GM21360 (cell line): ENCODE data around the gene ALKBH4.

Experiments
- ATAC-seq: cut with Tn5 transposase; IDR thresholded peaks from one replicate; pipeline ENCODE4 v1.9.1; 2021; ENCODE audit warnings: mild to moderate bottlenecking, moderate library complexity; ENCODE audit not compliant: unreplicated experiment

The ALKBH4 gene

DNA sequence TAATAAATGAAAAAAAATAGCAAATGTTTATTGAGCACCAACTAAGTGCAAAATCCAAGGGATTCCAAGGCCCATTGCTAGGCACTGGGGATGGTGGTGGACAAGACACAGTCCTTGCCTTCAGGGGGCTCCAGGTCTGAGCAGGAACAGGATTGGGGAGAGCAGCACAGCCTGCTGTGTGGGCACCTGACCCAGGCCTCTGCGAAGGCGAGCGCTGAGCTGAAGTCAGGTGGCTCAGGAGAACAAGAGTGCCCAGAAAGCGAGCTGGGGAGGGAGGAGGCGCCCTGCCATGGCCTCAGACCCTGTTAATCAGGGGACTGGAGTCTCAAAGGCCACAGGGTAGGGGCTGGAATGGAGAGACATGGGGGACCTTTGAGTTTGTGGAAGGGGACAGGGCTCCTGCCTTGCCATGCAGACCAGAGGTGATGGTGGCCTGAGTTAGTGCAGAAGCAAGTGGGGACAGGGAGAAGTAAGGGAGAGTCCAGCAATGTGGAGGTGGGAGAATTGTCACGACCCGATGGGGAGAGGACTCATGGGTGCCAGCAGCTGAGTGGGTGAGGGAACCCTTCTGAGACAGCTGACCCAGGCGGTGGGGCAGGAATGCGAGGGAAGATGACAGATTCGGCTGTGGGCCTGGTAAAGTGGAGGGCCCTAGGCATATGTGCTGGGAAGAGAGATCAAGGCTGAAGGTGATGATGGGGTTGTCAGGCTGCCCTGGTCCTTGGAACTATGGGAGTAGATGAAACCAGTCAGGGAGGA is 35.3 kb downstream of the ALKBH4 start:
- no peak for ATAC-seq

DNA sequence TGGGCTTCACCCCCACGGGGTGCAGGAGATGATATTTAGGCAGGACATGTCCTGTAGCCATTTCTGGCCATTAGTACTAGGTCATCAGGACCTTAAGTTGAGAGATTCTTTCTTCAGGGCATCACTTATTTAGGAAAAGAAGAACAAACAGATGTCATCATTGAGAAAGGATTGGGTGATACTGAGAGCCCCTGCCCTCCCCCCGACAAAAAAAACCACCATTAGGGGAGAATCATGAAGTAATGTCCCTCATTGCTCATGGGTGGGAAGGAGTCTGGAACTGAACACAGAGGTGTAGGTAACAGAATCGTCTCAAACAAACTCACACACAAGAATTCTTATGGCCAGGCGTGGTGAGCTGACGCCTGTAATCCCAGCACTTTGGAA is 37.7 kb downstream of the ALKBH4 start:
- no peak for ATAC-seq

DNA sequence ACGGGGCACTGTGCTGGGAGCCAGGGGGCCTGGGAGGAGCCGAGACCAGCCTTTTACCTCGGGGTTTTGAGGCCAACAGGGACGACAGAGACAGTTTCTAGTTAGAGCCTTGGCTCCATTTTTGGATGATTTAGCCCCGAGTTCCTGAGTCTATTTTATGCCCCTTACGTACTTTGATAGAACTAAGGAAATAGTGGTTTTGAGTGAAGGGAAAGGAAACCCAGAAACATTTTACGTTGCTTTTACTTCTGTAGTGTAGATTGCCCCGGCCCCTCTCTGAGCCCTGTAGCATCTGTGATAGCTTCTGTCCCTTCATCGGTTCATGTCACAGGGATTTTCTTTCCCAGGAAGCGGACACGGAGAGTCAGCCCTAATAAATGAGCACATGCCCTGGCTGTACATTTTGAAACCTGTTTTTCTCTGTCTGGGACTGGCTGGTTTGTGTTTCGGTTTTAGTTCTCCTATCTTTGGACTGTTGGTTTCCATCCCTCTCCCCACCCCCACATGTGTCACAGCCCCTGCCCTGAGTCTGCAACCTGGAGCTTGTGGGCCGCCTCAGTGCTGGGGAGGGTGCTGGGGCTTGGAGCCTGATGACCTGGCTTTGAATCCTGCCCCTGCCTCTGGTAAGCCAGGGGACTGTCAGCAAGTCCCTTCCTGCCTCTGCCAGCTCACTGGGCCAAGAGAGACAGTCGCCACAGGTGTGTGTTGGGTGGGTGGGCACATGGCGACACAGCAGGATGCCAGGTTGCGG is 38.2 kb downstream of the ALKBH4 start:
- ATAC-seq, result peak; percentile 47

DNA sequence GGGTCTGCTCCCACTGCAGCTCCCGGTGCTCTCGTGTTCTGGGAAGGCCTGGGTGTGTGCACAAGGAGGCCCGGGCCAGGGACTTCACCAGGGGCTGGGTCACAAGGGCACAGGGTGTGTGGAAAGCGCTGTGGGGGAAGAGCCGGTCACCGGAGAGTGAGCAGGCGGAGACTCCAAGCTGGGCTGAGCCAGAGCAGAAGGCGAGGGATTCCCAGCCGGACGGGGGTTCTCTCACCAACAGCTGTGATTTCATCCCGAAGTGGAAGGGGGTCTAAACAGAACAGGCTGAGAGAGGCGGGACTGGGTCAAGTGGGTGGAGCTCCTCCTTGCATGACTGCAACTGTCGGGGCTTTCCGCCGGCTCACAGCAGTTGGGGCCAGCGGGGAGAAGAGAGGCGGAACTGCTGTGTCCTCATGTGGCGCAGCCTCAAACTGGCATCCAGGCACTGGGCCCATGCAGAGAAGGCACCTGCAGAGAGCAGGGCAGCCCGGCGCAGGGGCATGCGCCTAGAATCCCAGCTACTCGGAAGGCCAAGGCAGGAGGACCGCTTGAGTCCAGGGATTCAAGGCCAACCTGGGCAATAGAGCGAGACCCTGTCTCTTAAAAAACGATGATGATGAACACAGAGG is 38.9 kb downstream of the ALKBH4 start:
- peak; percentile 65 for ATAC-seq

DNA sequence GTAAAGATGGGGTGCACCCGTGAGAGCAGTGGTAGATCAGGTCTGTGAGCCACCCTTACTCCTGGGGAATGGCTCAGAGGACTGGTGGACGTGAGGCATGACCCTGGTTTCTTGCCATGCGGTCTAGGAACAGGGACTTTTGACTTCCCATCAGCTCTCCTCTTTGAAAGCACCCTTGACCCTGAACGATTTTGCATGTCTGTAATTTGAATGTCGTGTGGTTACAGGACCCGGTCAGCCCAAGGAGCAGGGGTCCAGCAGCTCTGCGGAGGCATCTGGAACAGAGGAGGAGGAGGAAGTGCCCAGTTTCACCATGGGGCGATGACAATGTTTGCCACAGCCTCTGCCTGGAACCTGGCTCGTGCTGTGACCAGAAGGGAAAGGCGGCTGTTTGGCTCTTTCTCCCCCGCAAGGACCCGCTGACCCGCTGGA is 39.9 kb downstream of the ALKBH4 start:
- ATAC-seq, result no peak

DNA sequence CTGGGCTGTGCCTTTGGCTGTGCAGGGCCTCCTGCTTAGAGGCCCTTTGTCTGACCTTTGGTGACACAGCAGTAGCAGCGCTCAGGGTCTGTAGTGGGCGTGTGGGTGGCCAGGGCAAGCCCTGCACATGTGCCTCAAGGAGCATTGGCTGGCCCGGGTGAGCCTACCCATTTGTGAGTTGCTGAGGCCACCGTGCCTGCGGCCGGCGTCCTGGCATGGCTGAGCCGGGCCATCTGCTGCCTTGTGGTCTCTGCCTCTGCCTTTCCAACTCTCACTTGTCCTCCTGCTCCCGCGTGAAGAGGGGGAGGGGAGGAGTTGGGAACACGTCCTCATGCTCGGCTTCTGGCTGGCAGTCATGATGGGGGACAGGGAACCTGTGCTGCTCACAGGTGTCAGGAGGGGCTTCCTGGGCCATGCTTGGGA is 40.5 kb downstream of the ALKBH4 start:
- ATAC-seq, result no peak

DNA sequence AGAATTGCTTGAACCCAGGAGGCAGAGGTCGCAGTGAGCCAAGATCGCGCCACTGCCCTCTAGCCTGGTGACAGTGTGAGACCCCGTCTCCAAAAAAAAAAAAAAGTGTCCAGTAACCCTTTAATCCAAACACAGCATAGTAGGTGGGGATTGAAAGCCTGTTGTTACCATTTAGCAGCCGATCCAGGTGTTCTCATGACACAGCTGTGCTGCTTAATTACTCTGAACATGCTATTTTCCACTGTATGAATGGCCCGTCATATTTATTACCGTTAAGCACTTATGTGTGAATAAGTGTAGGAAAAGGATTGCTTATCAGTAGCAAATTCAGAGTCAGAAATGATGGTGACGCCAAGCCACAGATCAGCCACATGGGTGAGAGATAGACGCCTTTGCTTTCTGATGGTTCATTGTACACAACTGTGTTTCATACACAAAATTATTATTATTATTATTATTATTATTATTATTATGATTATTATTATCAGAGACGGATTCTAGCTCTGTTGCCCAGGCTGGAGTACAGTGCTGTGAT is 42.9 kb downstream of the ALKBH4 start:
- no peak for ATAC-seq

DNA sequence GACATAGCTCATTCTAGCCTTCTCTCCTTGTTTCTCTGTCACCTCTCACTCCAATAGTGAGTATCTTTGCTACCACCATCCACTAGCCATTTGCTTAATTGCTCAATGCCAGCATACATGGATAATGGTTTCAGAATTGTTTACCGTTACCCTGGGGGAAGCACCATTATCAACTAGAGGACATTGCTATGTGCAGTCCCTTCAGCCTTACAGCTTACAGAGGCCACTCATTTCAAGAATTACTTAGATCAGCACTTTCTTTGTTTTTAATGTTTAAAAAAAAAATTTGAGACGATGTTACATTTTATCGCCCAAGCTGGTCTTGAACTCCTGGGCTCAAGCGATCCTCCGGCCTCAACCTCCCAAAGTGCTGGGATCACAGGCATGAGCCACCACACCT is 46.1 kb downstream of the ALKBH4 start:
- no peak for ATAC-seq

DNA sequence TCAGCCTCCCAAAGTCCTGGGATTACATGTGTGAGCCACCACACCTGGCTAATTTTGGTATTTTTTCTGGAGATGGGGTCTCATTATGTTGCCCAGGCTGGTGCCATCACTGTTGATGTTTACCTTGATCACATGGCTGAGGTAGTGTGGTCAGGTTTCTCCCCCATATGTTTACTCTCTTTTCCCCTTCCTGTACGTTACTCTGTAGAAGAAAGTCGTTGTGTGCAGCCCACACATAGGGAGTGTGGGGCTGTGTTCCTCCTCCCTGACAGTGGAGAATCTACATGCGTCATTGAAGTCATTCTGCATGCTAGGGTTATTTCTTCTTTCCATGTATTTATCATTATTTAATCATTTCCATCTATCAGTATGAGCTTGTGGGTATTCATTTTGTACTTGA is 47.6 kb downstream of the ALKBH4 start:
- ATAC-seq, result no peak

DNA sequence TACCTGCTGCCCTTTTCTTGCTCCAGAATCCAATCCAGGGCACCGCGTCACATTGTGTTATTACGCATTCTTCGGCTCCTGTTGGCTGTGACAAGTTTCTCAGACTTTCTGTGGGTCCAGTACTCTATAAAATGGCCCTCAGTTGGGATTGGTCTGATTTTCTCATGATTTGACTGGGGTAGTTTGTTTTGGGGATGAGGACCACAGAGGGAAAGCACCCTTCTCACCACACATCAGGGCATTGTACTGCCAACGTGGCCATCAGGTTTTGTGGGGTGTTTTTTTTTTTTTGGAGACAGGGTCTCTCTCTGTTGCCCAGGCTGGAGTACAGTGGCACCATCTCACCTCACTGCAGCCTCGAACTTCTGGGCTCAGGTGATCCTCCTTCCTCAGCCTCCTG is 48.3 kb downstream of the ALKBH4 start:
- no peak for ATAC-seq

DNA sequence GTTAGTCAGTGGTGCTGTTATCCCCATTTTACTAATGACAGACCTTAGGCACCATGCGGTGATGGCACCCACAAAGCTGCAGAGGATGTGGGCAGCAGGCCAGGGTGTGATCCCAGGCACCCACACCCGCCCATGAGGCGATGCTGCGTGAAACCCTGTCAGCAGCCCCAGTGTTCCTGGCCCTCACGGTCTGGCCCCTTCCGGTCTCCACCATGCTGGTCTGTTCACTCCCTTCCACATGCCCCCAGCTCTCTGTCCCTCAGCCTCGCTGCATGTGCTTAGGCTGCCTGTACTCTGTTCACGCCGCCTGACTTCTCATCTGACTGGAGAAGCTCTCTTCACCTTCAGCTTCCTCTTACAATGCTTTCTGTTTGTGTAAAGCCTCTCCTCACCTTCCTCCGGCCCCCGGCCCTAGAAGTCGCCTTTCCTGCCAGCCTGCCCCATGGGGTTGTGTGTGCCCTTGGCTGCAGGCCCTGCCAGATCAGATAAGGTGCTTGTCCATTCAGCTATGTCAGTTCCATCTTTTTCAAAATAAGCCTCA is 48.9 kb downstream of the ALKBH4 start:
- ATAC-seq, result no peak

DNA sequence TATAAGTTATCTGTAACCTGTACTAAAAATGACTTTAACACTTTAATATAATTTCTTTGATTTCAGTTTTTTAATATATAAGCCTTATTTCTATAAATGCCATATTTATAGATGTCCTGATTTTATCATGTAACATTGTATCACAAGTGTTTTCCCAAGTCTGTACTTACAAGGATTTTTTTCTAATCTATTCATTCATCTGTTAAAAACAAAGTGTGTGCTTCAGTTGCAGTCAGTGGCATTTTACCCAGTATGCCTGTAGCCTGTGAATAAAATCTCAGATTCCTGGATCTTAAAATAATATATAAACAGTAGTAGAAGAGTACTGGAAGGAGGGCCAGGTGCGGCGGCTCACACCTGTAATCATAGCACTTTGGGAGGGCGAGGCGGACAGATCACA is 51.1 kb downstream of the ALKBH4 start:
- no peak for ATAC-seq

DNA sequence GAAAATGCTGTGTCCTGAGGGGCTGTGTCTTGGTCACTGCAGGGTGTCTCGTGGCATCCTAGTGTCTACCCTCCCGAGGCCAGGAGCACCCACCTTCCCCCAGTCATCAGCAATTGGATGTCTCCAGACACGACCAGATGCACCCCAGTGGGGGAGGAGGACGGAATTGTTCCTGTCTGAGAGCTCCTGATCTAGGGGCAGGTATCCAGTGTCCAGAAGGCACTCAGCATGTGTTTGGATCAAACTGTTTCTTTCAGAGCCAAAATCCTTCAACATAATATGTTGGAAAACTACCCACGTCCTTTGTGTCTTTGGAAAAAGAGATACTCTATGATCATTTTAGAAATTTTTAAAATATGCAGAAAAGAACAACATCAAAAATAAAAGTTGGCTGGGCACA is 51.6 kb downstream of the ALKBH4 start:
- no peak for ATAC-seq

DNA sequence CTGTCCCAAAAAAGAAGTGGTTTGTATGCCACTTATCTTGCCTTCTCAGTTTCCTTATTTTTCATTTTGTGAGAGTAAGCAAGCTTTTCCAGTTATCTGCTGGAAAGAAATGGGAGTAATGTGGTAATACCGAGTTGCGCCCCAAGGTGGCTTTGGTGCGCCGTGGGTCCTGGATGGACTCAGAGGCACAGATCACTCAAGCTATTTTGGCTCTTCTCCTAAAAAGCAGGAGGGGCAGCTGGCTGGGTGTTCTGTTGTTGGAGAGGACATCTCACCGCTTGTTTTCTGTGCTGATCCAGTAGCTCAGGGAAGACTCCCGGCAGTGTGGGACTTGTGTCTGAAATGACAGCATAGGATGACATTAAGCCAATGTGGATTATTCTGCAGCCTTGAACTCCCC is 52.1 kb downstream of the ALKBH4 start:
- ATAC-seq, result no peak

DNA sequence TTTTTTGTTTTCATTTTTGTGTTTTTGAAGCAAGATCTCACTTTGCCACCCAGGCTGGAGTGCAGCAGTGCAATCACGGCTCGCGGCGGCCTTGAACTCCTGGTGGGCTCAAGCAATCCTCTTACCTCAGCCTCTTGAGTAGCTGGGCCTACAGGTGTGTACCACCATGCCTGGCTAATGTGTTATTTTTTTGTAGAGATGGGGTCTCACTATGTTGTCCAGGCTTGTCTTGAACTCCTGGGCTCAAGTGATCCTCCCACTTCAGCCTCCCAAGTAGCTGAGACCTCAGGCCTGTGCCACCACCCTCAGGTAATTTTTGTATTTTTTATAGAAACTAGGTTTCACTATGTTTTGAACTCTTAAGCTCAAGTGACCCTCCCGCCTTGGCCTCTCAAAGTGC is 53.7 kb downstream of the ALKBH4 start:
- ATAC-seq, result no peak

DNA sequence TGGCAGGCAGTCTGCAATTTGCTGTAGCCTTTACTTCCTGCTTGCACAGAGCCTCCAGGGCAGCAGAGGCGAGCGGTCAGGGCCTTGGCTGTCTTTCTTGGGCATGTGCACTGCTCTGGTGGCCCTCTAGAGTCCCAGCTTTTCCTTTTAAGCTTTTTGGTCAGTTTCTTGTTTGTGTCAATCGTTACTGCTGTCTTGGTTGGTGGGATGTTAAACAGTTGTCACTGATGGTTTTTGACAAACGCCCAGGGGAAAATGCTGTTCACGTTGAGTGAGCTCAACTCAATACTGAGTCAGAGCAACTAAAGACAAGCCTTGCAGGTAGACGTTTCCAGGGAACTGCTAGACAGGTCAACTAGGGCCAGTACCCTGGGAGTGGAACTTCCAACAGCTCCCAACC is 54.5 kb downstream of the ALKBH4 start:
- ATAC-seq, result no peak

DNA sequence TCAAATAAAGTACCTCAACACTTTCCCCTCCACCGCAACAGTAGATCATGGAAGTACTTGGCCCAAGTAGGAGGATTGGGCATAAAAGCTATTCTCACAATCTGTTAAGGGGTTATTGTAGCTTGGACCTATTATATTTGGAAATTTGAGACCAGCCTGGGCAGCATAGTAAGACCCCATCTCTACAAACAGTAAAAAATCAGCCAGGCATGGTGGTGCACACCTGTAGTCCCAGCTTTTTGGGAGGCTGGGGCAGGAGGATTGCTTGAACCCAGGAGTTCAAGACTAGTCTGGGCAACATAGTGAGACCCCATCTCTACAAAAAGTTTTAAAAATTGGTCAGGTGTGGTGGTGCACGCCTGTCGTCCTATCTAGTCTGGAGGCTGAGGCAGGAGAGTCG is 55.3 kb downstream of the ALKBH4 start:
- no peak for ATAC-seq

DNA sequence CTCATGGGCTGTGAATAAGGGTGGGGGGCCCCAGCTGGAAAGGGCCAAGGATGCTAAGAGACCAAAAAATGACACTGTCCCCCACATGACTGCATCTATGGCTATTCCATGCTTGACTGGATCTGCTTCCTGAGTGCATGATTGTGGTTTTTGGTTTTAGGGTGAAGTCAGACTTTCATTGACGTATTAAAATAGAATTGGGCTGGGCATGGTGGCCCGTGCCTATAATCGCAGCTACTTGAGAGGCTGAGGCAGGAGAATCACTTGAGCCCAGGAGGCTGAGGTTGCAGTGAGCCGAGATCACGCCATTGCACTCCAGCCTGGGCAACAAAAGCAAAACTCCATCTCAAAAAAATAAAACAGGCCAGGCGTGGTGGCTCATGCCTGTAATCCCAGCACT is 56.1 kb downstream of the ALKBH4 start:
- peak; percentile 44 for ATAC-seq

DNA sequence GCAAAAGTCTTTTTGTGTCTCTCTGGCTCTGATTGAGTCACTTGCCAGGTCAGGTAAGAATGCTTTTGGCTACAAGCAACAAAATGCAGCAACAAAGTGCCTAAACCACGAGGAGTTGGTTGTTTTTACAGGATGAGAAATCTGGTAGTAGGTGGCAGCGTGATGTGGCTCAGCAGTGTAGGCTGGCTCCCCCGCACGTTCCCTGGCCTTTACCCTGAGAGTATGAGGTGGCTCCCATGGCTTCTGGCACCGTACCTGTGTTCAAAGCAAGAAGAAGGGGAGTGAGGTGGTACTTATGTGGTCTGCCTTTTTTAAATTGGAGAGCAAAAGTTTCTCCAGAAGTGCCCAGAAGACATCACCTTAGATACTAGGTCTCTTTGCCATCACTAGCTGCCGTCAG is 56.8 kb downstream of the ALKBH4 start:
- ATAC-seq, result no peak
